HG03066 (cell line): Measurements from ENCODE around the gene CCDC88C.
A peak's percentile ranks its signal among the peaks of the same experiment; 100 is the strongest.

Experiments
- ATAC-seq: cut with Tn5 transposase; IDR thresholded peaks from one replicate; pipeline ENCODE4 v1.9.1; 2021; ENCODE audit warnings: low read depth; ENCODE audit not compliant: unreplicated experiment

Gene CCDC88C

GRCh38 chr14:91333650-91334039, 84.0 kb downstream of the CCDC88C start:
- peak; percentile 67 for ATAC-seq

GRCh38 chr14:91332986-91333649, 84.5 kb downstream of the CCDC88C start:
- no peak for ATAC-seq

- no peak for ATAC-seq
These were observed 85.2 kb downstream of the CCDC88C start for GRCh38 chr14:91332171-91332985.

GRCh38 chr14:91331721-91332120, 85.9 kb downstream of the CCDC88C start:
- no peak for ATAC-seq

GRCh38 chr14:91330856-91331255, 86.8 kb downstream of the CCDC88C start:
- ATAC-seq, result no peak

- ATAC-seq, result no peak
These were observed 87.4 kb downstream of the CCDC88C start for GRCh38 chr14:91330096-91330696.

- ATAC-seq, result no peak
These were observed 88.1 kb downstream of the CCDC88C start for GRCh38 chr14:91329486-91330014.

- ATAC-seq, result no peak
These were observed 89.1 kb downstream of the CCDC88C start for GRCh38 chr14:91328313-91329050.

GRCh38 chr14:91327661-91328312, 89.8 kb downstream of the CCDC88C start:
- no peak for ATAC-seq

GRCh38 chr14:91327250-91327595, 90.4 kb downstream of the CCDC88C start:
- ATAC-seq, result no peak

GRCh38 chr14:91326514-91327249, 90.9 kb downstream of the CCDC88C start:
- no peak for ATAC-seq

GRCh38 chr14:91324606-91325575, 92.7 kb downstream of the CCDC88C start:
- no peak for ATAC-seq

- ATAC-seq, result peak; percentile 72
These were observed 93.7 kb downstream of the CCDC88C start for GRCh38 chr14:91323671-91324605.

- ATAC-seq, result no peak
These were observed 94.6 kb downstream of the CCDC88C start for GRCh38 chr14:91323031-91323430.

GRCh38 chr14:91322623-91323022, 95.0 kb downstream of the CCDC88C start:
- ATAC-seq, result no peak

- ATAC-seq, result no peak
These were observed 96.5 kb downstream of the CCDC88C start for GRCh38 chr14:91321131-91321530.

- ATAC-seq, result no peak
These were observed 97.4 kb downstream of the CCDC88C start for GRCh38 chr14:91320266-91320665.
